Measurements from ENCODE around the gene UGT1A8. TPM values are rescaled to one million over a fixed set of nuclear protein-coding genes. Genes with fewer than 3 reads are reported as not detected.

The UGT1A8 gene
- polyA plus RNA-seq, 4 donors, result not detected

DNA sequence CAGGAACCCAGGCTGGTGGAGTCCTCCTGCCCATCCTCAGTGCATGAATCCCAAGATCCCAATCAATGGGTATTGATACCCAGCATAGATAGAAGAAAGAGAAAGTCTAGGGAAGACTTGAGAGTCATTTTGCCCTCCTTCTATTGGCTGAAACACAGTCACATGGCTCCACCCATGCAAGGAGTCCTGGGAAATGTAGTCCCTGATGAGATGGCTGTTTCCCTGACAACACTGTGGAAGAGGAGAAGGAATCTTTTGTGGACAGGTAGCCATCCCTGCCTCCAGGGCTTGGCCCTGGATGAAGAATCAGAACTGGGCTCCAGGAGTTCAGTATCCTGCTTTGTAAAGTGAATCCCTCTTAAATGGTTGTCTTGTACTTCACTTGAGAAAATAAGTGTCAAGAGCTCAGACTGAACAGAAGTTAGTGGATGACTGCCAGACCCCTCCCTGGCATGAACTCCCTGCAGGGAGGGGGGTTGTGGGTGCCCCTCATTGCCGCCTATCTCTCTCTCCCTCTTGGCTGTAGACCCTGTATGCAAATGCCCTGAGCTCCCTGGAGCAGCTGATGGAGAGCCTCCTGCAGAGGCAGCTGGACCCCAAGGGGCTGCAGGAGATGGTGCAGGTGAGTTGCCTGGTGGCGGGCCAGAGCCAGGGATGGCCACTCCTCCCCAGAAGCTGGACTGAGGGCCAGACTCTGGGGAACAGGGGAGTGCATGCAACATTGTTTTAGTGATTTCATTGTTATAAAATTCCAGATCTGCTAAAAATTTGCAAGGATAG lies 196.8 kb downstream of the UGT1A8 start:
- DNase-seq (ENCODE audit: low read depth in 4 of 4, low spot score in 3 of 4), result no peak

DNA sequence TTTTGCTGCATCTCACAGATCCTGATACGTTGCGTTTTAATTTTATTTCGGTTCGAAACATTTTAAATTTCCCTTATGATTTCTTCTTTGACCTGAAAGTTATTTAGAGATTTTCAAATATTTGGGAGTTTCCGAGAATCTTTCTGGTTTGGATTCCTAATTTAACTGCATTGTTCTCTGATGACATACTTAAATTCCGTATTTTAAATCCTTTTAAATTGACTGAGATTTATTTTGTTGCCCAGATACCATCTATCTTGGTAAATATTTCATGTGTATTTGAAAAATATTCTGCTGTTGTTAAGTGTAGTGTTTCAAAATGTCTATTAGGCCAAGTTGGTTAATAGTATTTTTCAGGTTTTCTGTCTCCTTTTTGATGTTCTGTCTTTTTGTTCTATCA lies 198.4 kb downstream of the UGT1A8 start:
- DNase-seq (ENCODE audit: low read depth in 4 of 4, low spot score in 3 of 4), result no peak

DNA sequence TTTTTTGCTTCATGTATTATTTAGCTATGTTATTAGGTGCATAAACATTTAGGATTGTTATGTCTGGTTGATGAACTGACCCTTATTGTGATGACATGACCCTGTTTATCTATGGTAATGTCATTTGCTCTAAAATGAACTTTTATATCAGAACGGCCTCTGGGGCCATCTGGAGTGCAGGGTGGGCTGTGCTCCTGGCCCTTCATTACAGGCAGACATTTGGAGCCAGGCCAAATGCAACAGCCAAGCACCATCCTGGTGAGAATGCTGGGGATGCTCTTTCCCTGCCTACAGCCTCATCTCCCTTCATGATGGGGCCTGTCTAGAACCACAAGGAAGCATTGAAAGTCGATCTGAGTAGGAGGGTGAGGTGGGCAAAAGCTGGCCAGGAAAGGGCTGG lies 198.9 kb downstream of the UGT1A8 start:
- DNase-seq (ENCODE audit: low read depth in 4 of 4, low spot score in 3 of 4), result no peak

DNA sequence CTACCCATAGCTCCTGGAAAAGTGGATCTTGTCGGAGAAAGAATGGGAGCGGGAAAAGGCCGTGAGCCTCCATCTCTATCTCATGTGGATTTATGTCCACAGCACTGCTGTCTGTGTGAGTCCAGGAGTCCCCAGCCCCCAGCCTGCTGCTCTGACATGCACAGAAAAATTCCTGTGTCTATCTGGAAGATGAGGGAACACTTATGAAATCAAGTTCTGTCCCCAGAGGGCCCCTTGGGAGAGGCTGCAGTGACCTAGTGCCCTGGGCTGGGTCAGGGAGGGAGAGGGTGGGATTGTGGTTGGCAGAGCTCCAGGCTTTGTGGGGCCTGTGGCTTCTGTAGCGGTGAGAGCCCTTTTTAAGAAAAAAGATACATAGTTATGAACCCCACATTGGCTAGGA lies 199.3 kb downstream of the UGT1A8 start:
- no peak for DNase-seq (ENCODE audit: low read depth in 4 of 4, low spot score in 3 of 4)

DNA sequence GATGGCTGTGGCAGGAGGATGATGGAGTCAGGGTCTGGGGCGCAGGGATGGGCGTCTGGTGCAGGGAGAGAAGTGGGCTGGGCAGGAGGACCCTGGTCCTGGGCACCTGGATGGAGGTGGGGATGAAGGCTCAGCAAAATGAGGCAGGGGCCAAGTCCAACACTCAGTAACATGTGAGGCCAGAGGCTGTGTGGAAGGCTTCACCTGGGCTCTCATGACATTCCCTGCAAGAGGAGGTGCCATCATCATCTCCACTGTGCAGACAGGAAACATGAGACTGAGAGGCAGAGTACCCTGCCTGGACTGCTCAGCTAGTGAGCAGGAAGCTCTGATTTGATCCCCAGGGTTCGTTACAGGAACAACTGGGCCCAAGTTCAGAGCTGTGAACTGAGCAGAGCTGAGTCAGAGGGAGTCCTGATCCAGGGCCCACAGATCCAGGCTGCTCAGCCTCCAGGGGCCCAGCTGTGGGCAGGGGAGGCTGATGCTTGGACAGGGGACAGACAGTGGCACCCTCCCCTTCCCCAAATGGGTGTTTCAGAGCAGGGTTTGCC lies 200.0 kb downstream of the UGT1A8 start:
- no peak for DNase-seq (ENCODE audit: low read depth in 4 of 4, low spot score in 3 of 4)

DNA sequence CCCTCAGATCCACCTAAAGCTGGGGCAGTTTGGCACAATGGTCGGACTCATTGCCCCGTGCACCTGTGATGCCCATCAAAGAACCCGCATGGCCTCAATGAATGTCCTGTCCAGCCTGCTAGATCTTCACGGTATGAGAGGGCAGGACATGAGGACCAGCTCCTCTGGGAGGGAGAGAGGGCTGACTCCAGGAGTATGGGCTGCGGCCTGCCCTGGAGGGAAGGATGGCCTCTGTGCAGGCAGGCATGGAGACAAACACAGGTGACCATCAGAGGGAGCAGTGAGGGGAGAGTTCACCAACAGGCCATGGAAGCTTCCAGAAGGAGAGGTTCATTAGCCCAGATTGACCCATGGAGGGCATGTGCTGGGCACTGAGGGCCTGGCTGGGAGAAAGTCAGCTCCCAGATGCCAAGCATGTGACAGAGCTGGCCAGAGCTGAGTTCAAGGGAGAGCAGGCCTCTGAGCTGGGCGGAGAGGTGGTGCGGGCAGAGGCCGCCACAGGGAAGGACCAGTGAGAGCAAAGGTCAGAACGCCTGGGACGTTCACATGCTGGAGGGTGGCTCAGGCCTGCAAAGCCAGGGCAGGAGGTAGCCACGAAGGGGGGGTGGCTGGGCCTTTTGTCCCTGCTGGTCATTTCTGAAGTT lies 200.7 kb downstream of the UGT1A8 start:
- no peak for DNase-seq (ENCODE audit: low read depth in 4 of 4, low spot score in 3 of 4)

DNA sequence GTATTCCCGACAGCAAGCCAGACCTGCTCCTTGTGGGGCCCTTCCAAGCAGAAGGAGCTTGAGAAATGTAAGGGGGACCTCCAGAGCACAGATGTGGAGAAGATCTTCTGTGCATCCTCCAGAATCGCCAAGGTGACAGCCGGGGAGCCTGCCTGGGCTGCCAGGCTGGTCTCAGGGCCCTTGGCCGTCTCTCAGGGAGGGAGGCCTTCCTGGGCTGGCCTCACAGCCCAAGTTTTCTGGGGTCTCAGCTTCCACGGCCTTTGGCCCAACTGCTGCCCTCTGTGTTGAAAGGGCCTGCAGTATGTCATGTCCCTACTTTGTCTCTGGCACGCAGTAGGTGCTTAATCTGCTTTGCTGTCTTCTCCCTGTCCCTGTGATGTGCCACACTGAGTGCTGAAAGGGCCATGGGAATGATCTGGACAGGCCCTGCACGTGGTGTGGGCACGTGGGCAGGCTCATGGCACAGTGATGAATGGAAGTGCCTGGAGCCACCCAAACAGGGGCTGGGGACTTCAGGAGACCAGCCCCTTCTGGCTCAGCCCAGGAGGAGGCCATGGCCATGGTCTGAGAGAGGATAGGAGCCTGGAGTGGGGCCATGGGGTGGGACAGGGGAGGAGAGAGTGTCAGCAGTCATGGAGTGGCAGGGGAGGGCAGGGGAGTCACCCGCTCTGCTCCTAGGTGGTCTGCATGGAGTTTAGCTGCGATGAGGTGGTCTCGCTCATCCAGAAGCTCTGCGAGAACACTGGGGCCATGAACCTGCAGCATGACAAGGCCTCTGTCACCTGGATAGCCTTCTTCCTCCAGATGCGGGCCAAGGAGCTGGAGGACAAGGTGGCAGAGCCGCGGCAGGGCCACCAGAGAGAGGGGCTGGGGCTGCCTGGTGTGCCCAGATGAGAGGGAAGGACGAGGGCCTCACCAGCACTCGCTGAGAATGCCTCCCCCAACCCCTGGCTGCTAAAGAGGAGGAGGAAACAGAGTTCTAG lies 201.5 kb downstream of the UGT1A8 start:
- DNase-seq (ENCODE audit: low read depth in 4 of 4, low spot score in 3 of 4), result no peak

DNA sequence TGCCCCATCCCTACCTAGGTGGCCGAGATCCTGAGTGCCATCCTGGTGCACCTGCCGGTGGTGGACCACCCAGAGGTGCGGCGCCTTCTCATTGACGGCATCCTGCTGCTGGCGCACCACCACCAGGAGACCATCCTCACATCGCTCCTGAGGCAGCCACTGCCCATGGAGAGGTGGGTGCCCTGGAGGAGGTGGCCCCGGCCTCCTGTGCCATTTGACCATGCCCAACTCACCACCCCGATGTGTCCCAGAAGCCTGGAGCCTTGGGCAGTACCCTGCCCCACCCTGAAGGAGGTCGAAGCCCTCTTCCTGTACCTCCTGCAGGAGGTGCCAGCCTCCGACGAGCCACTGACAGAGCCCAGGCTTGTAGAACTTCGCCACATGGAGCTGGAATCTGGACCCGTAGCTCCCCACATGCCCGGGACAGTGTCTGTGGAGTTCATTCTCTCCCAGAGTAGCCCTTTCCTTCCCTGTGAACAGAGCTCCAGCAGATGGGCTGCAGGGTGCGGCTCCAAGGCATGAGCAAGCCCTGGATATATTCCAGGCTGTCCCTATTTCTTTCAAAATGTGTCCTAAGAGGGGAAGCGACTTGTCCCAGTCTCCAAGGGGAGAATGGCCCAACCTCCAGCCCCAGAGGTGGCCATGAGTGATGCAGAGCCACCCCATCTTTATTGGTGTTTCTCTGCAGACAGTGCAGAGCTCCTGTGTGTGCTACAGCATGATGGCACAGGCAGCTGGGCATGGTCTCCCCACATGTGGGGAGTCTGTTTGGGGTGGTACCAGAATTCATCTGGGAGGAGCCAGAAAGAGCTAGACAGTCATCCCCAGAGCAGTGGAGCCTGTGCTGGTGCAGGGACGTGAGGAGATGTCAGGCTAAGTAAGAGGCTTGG lies 202.7 kb downstream of the UGT1A8 start:
- DNase-seq (ENCODE audit: low read depth in 4 of 4, low spot score in 3 of 4), result no peak

DNA sequence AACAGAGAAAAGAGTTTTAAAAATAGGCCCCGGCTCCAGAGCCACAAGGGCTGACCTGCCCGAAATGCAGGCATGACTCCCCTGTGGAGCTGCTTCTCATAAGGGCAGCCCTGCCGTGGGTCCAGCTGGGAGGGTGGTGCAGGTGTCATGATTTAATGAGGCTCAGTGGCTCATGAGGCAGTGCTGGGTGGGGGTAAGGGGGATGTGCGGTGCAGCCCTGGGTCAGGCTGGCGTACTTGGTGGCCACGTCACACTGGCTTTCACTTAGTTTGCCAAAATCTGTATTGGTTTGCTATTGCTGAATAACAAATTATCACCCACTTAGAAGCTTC lies 203.3 kb downstream of the UGT1A8 start:
- DNase-seq (ENCODE audit: low read depth in 4 of 4, low spot score in 3 of 4), result no peak

DNA sequence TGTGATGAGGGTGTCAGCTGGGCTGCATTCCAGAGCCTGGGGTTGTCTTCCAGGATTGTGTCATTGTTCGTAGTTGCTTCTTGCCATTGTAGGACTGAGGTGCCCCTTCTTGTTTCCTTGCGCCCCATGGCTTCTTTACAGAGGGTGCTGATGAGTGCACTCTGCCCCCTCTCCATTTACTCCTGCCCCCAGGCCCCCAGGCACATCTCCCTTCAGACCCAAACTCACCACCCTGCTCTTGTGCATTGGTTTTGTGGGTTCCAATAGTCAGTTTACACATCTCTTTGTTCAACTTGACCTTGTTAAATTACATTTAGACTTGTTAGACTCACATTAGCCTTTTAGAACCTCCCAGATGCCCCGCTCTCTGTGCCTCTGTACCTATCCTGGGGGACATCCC lies 203.8 kb downstream of the UGT1A8 start:
- DNase-seq (ENCODE audit: low read depth in 4 of 4, low spot score in 3 of 4), result no peak

DNA sequence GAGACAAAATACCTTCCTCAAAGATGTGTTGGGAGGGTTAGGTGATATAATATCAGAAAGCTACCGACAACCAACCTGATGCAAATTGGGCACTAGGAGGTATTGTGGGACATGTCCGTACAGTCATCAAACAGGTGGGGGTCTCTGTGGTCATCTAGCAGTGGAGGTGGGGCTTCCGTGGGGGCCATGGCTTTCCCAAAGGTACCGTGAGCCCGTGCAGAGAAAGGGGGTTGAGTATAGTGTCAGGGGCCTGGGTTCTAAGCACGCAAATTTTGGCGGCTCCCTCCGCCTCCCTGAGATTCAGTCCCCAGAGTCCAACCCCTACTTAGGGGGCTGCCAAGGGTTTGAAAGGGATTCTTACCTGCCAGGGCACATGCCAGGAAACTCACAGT lies 204.3 kb downstream of the UGT1A8 start:
- DNase-seq (ENCODE audit: low read depth in 4 of 4, low spot score in 3 of 4), result no peak

DNA sequence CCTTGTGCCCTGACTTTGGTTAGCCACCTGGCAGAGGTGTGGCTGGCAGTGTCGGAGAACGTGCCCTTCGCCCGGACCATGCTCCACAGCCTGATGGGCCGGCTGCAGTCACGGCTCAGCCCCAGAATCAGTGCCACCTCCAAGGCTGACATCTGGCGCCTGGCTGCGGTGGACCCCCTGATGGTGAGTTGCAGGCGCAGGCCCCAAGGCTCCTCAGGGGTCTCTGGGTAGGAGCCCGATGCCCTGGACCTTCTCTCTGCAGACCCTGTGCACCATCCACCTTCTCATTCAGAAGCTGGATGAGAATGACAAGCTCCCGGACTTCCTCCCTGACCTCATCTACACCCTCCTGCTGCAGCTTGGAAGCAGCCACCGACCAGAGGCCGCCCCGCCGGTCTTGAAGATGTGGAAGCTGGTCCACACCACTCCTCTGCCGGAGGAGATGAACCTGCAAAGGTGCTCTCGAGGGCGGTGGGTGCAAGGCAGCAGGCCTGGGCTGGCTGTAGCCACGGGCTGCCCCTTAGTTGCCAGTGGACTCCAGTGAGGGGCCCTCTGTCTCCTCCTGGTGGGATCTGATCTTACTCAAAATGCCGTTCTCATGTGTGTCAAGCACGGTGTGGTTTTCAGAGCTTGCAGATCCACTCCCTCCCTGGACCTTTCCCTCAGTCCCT lies 204.8 kb downstream of the UGT1A8 start:
- no peak for DNase-seq (ENCODE audit: low read depth in 4 of 4, low spot score in 3 of 4)

Other genes with a start within 250 kb of the UGT1A8 start
- gene USP40, start 50.9 kb upstream of the UGT1A8 start, polyA plus RNA-seq (ENCODE audit: insufficient read length in 4 of 4), result 10 to 100 TPM; 29.3 to 51.8 (median 47.8) TPM
- not detected for gene UGT1A10, start 18.8 kb downstream of the UGT1A8 start, polyA plus RNA-seq (ENCODE audit: insufficient read length in 4 of 4)
- gene UGT1A9, start 54.3 kb downstream of the UGT1A8 start, polyA plus RNA-seq (ENCODE audit: insufficient read length in 4 of 4), result 1 to 10 TPM in 3 of 4 donors, under 1 TPM in 1; 0.18 to 6.1 (median 4.0) TPM
- under 1 TPM in 1 of 4 donors, not detected in 3; 0.09 TPM for gene UGT1A7, start 64.3 kb downstream of the UGT1A8 start, polyA plus RNA-seq (ENCODE audit: insufficient read length in 4 of 4)
- gene UGT1A6, start 75.3 kb downstream of the UGT1A8 start, polyA plus RNA-seq (ENCODE audit: insufficient read length in 4 of 4), result 1 to 10 TPM in 3 of 4 donors, under 1 TPM in 1; 0.08 to 5.4 (median 2.9) TPM
- not detected for gene UGT1A5, start 95.3 kb downstream of the UGT1A8 start, polyA plus RNA-seq (ENCODE audit: insufficient read length in 4 of 4)
- gene UGT1A4, start 101.1 kb downstream of the UGT1A8 start, polyA plus RNA-seq (ENCODE audit: insufficient read length in 4 of 4), result not detected
- gene UGT1A3, start 111.4 kb downstream of the UGT1A8 start, polyA plus RNA-seq (ENCODE audit: insufficient read length in 4 of 4), result not detected
- gene UGT1A1, start 142.6 kb downstream of the UGT1A8 start, polyA plus RNA-seq (ENCODE audit: insufficient read length in 4 of 4), result under 1 TPM; 0.07 to 0.39 (median 0.23) TPM
- under 1 TPM in 3 of 4 donors, not detected in 1; 0.13 to 0.40 (median 0.14) TPM for gene MROH2A, start 160.7 kb downstream of the UGT1A8 start, polyA plus RNA-seq (ENCODE audit: insufficient read length in 4 of 4)
- 10 to 100 TPM; 18.7 to 24.3 (median 22.6) TPM for gene HJURP, start 236.9 kb downstream of the UGT1A8 start, polyA plus RNA-seq (ENCODE audit: insufficient read length in 4 of 4)

Data from left renal pelvis (tissue), 4 donors.